GM18873 (cell line): ENCODE measurements around the gene DNAJC16.
A peak's percentile ranks its signal among the peaks of the same experiment; 100 is the strongest.
"Not testable (repeated sequence)": the region's sequence is repeated elsewhere in the genome, so short reads cannot be mapped to it uniquely, and the experiment has no call there.

Experiments
- ATAC-seq: cut with Tn5 transposase; IDR thresholded peaks from one replicate; pipeline ENCODE4 v1.9.1; 2021; ENCODE audit warnings: mild to moderate bottlenecking, moderate library complexity, moderate number of reproducible peaks; ENCODE audit not compliant: unreplicated experiment, low FRiP score

The DNAJC16 gene

DNA sequence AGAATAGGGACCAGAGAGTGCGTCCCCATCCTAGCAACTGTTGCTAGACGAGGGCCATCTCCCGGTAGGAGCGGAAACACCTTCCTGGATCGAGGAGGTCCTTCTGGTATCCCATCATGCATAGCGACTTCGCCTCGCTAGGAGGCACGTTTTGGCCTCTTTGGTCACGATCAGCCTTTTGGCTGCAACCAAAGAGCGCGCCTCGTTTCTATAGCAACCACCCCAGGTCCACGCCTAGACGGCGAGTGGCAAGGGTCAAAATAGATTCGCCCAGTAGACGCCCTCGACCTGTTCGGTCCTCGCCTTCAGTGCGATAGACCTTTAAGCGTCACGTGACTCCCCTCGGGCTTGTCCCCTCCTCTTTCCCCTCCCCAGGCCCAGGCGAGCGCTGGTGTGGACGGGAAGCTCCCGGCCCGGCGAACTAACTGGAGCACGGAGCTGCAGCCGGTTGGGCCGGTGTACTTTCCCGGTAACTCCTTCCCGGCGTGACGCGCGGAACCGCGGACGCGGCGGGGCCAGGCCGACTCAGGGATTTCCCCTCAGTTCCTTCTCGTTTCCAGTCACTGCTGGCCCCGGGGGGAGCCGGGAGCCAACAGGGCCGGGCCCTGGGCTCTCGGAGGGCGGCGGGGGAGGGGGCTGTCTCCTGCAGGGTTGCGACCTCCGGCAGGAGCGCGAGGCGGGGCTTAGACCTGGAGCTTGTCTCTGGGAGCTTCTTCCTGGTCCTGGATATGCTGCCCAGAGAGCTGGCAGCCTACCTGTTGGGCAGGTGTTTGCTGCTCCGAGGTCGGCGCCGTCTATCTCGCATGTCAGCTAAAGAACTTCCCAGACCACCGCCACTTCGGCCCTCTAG lies at the start of gene DNAJC16:
DNAJC16 (plus strand) TSS at position 359 of the 850 bp plus-strand sequence. CDS start 2,258 bp downstream, outside the sequence.
- ATAC-seq = peak; percentile 71

DNA sequence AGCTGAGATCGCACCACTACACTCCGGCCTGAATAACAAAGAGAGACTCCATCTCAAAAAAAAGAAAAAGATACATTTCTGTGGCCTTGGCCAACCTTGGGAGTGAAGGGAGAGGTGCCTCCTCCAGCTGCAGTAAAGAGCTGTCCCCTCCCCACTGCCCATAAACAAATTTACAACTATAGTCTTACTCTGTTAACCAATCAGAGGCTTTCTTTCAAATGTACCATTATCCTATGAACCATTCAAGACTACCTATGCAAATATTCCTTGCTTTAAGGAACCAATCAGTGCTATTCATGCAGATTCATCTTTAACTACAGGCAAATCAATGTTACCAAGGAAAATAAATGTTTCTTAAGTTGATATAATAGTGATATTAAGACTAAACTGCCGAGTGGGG lies 49.7 kb upstream of the DNAJC16 start:
- no peak for ATAC-seq

DNA sequence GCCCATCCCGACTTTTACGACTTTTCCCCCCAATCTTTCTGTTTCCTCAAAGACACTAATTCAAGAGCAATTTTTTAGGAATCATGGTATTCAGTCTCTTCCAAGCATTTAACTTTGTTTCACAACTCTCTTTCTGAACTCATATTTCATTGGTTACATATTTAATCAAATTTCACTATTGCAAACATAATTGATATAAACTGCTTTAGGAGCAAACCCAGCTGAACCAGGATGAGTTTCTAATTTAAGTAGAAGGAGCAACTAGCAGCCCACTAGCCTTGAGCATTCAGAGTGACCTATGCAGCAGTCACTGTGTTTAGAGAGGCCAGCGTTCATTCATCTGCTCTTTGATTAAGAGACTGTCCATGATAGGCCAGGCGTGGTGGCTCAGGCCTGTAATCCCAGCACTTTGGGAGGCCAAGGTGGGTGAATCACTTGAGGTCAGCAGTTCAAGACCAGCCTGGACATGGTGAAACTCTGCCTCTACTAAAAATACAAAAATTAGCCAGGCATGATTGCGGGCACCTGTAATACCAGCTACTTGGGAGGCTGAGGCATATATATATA lies 48.9 kb upstream of the DNAJC16 start:
- ATAC-seq = no peak

DNA sequence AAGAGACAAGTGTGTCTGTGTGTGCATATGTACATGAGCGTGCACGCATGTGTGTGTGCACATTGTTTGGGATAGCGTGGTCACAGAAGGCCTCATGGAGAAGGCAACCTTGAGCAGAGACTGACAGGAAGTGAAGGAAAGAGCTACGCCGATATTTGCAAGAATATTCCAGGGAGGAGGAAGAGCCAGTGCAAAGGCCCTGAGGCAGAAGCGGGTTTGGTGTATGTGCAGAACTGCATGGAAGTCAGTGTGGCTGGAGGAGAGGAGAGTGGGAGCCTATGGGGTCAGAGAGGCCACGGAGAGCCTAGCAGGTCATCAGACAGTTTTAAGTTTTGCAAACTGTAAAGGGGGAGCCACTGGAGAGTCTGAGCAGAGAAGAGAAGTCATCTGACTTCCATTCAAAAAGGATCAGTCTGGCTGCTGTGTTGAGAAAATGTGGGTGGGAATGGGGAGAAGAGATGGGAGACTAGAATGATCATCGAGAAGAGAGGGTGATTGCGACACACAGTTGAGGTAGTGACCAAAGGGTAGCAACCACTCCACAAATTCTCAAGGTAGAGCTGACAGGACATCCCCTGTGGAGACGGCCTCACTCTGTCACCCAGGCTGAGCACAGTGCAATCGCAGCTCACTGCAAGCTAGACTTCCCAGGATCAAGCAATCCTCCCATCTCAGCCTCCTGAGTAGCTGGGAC lies 46.8 kb upstream of the DNAJC16 start:
- ATAC-seq = no peak

DNA sequence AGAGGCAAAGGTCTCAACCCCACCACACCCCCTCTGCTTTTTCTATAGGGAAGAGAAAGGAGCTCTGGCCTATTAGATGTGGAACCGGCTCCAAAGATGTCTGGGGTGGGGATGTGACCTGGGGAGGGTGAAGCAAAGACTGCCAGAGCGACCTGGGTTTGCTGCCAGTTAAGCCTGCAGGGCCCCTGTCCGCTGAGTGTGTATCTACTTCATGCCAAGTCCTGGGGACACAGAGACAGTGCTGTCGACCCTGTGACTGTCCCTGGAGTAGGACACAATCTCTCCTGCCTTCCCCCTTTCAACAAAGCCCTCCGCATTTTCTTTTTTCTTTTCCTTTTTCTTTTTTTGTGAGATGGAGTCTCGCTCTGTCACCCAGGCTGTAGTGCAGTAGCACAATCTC lies 44.2 kb upstream of the DNAJC16 start:
- ATAC-seq = not testable (repeated sequence)

DNA sequence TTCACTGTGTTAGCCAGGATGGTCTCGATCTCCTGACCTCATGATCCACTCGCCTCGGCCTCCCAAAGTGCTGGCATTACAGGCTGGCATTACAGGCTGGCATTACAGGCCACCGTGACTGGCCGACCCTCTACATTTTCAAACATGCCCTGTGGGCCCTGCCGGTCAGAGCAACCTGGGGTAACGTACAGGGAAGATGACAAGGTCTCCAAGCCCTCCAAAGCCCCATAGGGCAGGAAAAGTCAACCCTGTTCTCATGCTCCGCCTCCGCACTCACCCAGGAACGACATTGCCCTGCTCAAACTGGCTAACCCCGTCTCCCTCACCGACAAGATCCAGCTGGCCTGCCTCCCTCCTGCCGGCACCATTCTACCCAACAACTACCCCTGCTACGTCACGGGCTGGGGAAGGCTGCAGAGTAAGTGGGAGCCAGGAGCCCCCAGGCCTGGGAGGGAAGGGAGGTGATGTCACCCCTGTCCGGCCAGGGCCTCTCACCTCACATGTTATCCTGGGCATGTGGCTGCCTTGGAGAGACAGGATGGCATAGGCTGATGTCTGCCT lies 43.6 kb upstream of the DNAJC16 start:
- not testable (repeated sequence) for ATAC-seq

DNA sequence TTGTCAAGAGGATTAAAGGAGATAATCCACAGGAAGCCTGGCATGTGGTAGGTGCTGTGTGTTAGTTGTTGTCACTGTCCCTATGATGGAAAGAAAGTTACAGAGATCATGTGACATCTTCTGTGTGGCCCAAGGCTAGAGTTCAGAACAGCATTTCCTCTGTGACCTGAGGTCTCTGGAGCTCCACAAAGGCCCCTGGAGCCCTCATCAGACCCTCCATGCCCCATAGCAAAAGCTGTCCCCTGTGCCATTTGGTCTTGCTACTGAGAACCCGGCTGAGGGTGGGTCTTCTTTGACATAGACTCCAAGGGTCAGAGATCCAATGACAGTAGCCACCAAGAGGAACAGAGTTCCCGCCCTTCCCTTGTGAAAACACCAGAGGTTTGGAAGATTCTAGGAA lies 42.7 kb upstream of the DNAJC16 start:
- no peak for ATAC-seq

DNA sequence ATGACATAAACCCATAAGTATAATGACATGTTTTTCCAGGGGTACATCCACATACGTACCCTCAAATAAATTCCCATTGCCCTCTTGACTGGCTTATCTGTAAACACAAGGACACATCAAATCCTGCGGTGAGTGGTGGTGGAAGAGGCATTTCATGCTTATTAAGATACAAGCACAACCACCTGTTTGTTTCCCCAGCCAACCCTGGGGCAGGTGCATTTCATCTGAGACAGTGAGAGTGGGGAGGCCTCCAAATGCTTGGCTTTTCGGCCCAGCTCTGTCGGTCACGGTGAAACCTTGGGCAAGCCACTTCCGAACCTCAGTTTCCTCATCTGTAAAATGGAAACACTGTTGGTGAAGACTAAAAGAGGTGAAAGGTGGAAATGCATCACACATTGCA lies 42.2 kb upstream of the DNAJC16 start:
- ATAC-seq = not testable (repeated sequence)

DNA sequence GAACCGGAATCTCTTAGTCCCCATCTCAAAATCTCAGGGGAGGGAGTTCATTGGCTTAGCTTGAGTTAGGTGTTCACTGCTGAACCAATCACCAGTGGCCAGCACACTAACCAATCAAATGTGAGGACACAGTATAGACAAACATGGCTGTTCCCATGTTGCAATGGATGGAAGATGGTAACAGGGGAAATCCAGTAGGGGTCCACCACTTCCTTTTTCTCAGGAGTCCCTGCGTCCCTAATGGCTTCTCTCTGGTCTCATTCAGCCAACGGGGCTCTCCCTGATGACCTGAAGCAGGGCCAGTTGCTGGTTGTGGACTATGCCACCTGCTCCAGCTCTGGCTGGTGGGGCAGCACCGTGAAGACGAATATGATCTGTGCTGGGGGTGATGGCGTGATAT lies 41.0 kb upstream of the DNAJC16 start:
- ATAC-seq = no peak

DNA sequence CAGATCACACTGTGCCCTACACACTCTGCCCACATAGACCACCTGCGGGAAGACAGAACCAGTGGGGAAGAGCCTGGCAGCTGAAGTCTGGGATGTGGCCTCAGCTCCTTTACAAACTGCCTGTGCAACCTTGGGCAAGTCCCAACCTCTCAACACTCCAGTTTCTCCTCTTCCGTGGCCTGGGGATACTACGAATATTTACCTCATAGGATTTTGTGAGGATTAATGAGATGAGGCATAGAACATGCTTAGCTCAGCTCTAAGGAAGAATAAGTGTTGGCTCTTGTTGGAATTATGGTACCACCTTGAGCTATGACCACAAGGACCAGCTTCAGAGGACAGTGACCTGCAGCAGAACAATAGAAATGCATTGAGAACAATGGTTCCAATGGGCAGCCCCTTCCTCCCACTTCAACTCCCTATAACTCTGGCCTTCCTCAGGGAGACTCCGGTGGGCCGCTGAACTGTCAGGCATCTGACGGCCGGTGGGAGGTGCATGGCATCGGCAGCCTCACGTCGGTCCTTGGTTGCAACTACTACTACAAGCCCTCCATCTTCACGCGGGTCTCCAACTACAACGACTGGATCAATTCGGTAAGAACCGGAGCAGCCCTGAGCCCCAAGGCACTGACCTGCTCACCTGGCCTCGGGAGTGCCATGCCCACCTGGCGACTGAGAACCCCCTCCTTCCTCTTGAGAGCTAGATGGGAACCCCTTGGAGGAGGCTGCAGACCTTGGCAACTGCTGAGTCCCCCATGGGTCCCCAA lies 39.6 kb upstream of the DNAJC16 start:
- not testable (repeated sequence) for ATAC-seq

DNA sequence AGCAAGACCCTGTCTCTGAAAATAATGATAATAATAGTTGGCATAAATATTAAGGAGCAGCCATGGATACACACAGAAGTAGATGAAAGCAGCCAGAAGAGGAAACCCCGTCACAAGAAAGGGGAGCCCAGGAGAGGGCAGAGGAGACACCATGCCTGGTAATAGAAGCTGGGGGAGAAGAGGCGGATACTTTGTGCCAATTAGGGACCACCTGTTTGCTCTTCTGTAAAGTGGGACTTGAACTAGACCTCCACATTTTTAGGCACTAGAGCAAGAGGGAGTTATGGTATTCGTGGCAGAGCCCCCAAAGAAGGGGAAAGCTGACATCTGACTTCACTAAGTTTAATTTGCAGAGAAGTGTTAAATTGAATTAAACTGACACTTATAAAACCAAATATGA lies 38.3 kb upstream of the DNAJC16 start:
- ATAC-seq = no peak

DNA sequence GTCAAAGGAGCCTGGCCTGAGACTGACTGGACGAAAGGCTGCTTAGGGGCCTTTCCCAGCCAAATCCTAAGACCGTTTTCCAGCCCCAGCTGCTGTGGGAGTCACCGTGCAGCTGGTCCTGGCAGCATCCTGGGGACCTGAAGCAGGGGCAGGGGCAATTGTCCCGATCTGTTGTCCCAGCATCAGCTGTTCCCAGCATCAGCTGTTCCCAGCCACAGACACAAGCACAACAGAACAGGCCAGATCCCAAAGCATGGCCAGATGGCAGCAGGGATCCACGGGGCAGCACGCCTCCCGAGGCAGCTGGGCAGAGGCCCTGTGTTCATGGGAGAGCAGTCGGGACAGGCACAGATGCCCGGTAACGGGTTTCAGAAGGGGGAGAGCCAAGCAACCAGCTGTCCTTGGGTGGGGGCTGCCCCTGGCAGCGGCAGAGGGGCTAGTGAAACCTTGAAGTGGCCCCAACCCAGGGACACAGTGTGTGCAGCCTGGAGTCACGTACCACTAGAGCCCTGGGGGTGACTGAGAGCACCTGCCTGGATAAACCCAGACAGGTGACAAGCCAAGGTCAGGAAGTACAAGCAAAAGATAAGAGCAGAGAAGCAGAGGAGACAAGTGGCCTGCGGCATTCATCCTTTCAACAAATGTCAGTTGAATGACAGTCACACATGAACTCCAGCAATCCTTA lies 37.5 kb upstream of the DNAJC16 start:
- no peak for ATAC-seq

DNA sequence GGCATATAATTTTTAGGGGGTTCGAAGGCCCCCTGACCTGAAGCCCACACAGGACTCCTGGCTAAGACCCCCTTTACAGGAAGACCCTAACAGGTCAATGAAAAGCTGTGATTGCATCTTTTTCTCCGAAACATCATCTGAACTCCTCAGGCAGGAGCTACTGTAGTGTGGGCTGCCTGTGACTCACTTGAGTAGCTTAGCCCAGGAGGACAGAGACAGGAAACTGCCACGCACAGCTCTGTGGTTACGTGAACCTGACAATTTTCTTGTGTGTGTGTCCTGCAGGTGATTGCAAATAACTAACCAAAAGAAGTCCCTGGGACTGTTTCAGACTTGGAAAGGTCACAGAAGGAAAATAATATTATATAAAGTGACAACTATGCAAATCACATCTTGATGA lies 35.6 kb upstream of the DNAJC16 start:
- not testable (repeated sequence) for ATAC-seq

DNA sequence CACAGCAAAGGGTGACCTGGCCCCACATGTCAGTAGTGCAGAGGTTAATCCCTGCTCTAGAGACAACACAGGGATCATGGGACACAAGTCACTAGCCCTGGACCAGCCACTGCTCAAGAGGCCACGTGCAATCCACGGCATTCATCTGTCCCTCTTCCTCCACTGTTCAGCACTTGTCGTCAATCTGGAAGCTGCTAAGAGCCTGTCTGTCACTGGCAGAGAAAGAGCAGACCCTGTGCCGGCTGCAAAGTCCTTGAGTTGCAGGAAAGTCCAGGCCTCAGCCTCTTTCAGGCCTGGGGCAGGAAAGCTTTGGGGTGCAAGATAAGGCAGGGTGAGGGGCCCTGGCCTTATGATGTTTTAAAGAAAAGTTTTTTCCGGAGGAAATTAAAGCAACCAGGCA lies 34.1 kb upstream of the DNAJC16 start:
- ATAC-seq = no peak

DNA sequence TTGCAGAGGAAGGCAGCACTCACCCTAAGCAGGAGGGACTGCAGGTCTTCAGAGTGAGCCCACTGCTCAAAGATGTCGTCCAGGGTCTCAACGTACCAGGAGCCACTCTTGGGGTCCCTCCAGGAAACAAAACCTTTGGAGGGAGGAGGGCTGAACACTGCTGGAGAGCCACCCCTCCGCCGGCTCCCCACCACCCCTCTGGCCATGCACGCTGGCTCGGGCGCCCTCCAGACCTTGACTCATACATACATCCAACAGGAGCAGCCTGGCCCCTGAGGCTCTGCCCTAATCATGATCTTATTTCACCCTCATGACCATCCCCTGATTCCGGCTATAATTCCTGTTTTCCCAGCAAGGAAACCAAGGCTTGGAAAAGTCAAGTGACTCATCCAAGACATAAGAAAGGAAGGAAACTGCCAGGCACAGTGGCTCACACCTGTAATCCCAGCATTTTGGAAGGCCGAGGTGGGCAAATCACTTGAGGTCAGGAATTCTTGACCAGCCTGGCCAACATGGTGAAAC lies 32.7 kb upstream of the DNAJC16 start:
- ATAC-seq = no peak

DNA sequence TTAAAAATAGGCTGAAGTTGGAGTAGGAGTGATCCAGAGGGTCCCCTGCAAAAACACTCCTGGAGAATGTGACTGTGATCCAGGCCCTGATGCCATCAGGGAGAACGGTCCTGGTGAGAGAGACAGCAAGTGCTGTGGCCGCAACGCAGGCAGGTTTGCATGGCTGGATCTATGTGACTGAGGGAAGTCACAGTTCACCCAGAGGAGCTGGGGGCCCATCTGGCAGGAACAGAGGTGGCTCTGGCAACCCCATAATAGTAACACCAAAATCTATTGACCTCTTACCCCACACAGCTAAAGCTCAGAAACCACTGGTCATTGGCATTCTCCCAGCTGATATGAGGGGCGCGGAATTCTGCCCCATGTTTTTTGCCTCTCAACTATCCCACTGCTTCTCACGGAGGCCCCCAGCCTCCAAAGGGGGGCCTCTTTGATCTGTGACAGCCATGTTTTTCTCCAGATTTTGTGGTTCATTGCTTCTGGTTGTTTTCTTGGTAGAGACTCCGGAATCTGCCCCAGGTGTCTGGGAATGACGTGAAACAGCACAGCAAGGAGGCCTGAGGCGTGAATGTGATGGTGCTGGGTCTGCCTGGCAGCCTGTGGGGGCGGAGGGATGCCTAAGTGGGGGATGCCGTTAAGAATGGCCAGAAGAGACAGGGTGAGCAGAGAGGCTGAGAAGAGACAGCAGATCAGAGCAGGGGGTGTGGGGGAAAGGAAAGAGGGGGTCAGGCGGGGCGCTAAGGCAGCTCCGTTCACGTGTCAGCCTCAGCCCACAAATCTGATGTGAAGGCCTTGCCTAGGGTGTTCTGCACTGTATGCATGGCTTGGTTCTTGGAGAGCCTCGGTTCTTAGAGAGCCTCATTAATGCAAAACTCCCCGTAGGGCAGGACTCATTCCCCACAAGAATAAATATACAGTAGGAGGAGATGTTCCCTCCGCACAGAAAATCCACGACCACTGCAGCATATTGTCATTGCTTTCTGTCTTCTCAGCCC lies 26.2 kb upstream of the DNAJC16 start:
- no peak for ATAC-seq

DNA sequence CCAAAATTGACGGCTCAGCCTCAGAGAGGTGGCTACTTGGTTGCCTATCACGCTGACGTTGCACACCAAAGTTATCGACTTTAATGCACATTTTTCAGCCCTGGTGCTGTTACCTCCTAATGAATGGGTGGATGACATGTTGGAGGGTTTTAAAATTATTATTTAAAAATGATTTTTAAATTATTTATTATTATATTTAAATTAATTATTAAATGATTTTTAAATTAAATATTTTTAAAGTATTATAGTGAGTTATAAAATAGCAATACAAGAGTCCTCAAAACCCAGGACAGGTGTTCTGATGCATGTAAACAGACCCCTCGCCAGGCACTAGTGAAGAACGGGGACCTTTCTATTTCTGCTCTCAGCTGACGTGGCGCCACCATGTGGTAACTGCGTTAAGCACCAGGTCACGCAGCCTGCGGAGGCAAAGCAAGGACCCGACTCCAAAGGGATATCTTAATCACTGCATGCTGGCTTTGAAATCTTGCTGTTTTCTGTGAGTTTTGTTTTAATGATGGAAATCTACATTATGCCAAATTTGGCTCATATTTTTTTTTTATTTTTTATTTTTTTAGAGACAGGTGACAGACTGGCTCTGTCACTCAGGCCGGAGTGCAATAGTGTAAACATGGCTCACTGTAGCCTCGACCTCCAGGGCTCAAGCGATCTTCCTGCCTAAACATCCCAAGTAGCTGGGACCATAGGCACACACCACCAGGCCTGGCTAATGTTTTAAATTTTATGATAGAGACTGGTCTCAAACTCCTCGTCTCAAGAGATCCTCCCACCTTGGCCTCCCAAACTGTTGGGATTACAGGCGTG lies 25.2 kb upstream of the DNAJC16 start:
- ATAC-seq = no peak

DNA sequence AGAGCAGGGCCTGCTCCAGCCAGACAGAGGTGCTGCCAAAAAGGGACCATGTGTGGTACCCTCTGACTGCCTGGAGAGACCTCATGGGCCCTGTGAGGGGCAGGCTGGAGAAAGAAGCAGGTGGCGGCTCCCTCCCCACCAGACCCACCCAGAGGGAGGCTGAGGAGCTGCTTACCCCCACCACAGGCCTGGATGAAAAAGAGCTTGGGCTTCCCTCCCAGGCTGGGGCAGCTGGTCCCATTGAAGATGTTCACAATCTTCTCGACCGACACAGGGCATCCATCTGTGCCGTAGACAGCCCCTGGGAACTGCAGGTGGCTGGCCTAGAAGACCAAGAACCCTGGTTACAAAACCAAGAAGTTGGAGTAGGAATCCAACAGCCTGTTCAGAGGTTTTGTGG lies 22.2 kb upstream of the DNAJC16 start:
- no peak for ATAC-seq
